ENCODE data around the gene EGLN1. TPM values are rescaled to one million over a fixed set of nuclear protein-coding genes. Genes with fewer than 3 reads are reported as not detected.

EGLN1 gene
- total RNA-seq, 1 experiment from 2014 or later, result 29.0 TPM

- intact Hi-C loops (cut with micrococcal nuclease; ENCODE audit: unreplicated experiment), result no loop called here
- DNase-seq (ENCODE audit: low read depth, low spot score), result no peak
- in situ Hi-C loops (cut with HindIII; ENCODE audit: low pct_unique_long_range_greater_than_20kb, low sequenced_read_pairs), result no loop called here
- H3K27ac ChIP-seq (ENCODE audit: low read length), result no peak overlapping the region
- H3K4me3 ChIP-seq (ENCODE audit: low read depth in 2 of 2, low read length in 2 of 2), result no peak overlapping the region
- ChIA-PET CTCF (no interaction called here), POLR2A (no interaction called here)
- no TSS peak for BruUV-seq (replicated peaks)
- H3K27me3 ChIP-seq (ENCODE audit: control insufficient read depth, insufficient read depth, low read length), result no peaks in the 10 kb centered on the region
- TF ChIP-seq POLR2AphosphoS5 (IDR thresholded peaks at IDR 0.05; ENCODE audit: low read depth, low read length), result no peak
- peak; percentile 21; the same call in 1 of the 2 replicates for TF ChIP-seq CTCF (IDR thresholded peaks at IDR 0.05)
- no peak for TF ChIP-seq TCF7L2 (IDR thresholded peaks at IDR 0.05; ENCODE audit: low read depth, low read length)
- 0 out of 2 replicates have a peak, but pooled peaks have one; percentile 56 for ATAC-seq
- H3K36me3 ChIP-seq (ENCODE audit: control insufficient read depth, insufficient read depth, low read length), result peaks cover 2% of the 10 kb centered on the region; the same call in 1 of the 2 replicates
- H3K4me1 ChIP-seq (ENCODE audit: control insufficient read depth, insufficient read depth, low read length), result no peaks in the 10 kb centered on the region
- H3K9me3 ChIP-seq (ENCODE audit: control insufficient read depth, insufficient read depth, low read depth, low read length), result no peaks in the 10 kb centered on the region
Observed at GRCh38 chr1:231369282-231369681, 52.8 kb downstream of the EGLN1 start.

DNA sequence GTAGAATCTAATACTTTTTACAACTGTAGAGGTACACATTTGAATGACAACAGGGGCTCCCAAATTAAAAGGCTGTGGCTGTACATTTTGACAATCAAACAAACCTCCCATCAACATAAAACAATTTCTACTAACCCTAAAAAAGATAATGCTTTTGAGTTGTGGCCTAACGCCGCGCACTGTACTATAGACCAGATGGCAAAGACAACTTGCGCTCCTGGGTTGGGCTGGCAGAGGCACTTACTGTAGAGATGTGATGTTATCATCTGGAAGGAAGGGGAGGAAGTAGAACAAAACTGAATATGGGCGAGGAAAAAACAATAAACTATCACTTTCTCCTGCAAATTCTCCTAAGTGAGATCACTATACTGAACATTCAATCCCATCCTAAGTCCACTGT lies 57.9 kb downstream of the EGLN1 start:
- in situ Hi-C loops (cut with HindIII; ENCODE audit: low pct_unique_long_range_greater_than_20kb, low sequenced_read_pairs), result no loop called here
- ATAC-seq (no peak), DNase-seq (ENCODE audit: low read depth, low spot score) (no peak)
- no peak overlapping the region for H3K27ac ChIP-seq (ENCODE audit: low read length)
- ChIA-PET POLR2A (no interaction called here), CTCF (no interaction called here)
- H3K4me3 ChIP-seq (ENCODE audit: low read depth in 2 of 2, low read length in 2 of 2), result no peak overlapping the region
- intact Hi-C loops (cut with micrococcal nuclease; ENCODE audit: unreplicated experiment), result no loop called here
- BruUV-seq (replicated peaks), result no TSS peak
- H3K27me3 ChIP-seq (ENCODE audit: control insufficient read depth, insufficient read depth, low read length), result no peaks in the 10 kb centered on the region
- H3K36me3 ChIP-seq (ENCODE audit: control insufficient read depth, insufficient read depth, low read length), result peaks cover 2% of the 10 kb centered on the region; the same call in 1 of the 2 replicates
- H3K9me3 ChIP-seq (ENCODE audit: control insufficient read depth, insufficient read depth, low read depth, low read length), result no peaks in the 10 kb centered on the region
- TF ChIP-seq, protein P1, sequence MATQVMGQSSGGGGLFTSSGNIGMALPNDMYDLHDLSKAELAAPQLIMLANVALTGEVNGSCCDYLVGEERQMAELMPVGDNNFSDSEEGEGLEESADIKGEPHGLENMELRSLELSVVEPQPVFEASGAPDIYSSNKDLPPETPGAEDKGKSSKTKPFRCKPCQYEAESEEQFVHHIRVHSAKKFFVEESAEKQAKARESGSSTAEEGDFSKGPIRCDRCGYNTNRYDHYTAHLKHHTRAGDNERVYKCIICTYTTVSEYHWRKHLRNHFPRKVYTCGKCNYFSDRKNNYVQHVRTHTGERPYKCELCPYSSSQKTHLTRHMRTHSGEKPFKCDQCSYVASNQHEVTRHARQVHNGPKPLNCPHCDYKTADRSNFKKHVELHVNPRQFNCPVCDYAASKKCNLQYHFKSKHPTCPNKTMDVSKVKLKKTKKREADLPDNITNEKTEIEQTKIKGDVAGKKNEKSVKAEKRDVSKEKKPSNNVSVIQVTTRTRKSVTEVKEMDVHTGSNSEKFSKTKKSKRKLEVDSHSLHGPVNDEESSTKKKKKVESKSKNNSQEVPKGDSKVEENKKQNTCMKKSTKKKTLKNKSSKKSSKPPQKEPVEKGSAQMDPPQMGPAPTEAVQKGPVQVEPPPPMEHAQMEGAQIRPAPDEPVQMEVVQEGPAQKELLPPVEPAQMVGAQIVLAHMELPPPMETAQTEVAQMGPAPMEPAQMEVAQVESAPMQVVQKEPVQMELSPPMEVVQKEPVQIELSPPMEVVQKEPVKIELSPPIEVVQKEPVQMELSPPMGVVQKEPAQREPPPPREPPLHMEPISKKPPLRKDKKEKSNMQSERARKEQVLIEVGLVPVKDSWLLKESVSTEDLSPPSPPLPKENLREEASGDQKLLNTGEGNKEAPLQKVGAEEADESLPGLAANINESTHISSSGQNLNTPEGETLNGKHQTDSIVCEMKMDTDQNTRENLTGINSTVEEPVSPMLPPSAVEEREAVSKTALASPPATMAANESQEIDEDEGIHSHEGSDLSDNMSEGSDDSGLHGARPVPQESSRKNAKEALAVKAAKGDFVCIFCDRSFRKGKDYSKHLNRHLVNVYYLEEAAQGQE (IDR thresholded peaks at IDR 0.05; ENCODE audit: insufficient read depth in 1 of 2, low read depth in 2 of 2, low read length in 1 of 2), result no peak
- no peak for TF ChIP-seq CTCF (IDR thresholded peaks at IDR 0.05)
- no peak for TF ChIP-seq SIN3A (IDR thresholded peaks at IDR 0.05; ENCODE audit: borderline replicate concordance, insufficient read depth, low read depth, low read length)
- no peak for TF ChIP-seq TCF7L2 (IDR thresholded peaks at IDR 0.05; ENCODE audit: low read depth, low read length)
- TF ChIP-seq POLR2AphosphoS5 (IDR thresholded peaks at IDR 0.05; ENCODE audit: low read depth, low read length), result no peak
- H3K4me1 ChIP-seq (ENCODE audit: control insufficient read depth, insufficient read depth, low read length), result no peaks in the 10 kb centered on the region
